Mucosa of descending colon (tissue), 3 donors: ENCODE results near the gene CCL20. TPM values are rescaled to one million over a fixed set of nuclear protein-coding genes. Genes with fewer than 3 reads are reported as not detected.

Experiments used
- ATAC-seq: fragments of 200-7000 bp; cut with Tn5 transposase; one replicate; pipeline ENCODE4 v1.9.1; 2020; ENCODE audit warnings: mild to moderate bottlenecking, moderate library complexity
- DNase-seq, 3 donors: peaks; one replicate each; pipeline ENCODE4 v3.0.0-alpha.2; 2020
- H3K36me3 ChIP-seq: fragments of 200-600 bp; one replicate; pipeline ENCODE4 v1.8.0; 2021; ENCODE audit warnings: low read depth, mild to moderate bottlenecking
- H3K4me1 ChIP-seq: fragments of 200-600 bp; one replicate; pipeline ENCODE4 v1.8.0; 2021; ENCODE audit warnings: low read depth, mild to moderate bottlenecking
- H3K4me3 ChIP-seq: fragments of 200-600 bp; one replicate; pipeline ENCODE4 v1.8.0; 2021; ENCODE audit warnings: mild to moderate bottlenecking
- H3K9me3 ChIP-seq: fragments of 200-600 bp; one replicate; pipeline ENCODE4 v1.8.0; 2021; ENCODE audit warnings: mild to moderate bottlenecking
- CTCF ChIP-seq: fragments of 200-600 bp; IDR thresholded peaks from one replicate; pipeline ENCODE4 v1.8.0; 2022; ENCODE audit warnings: antibody characterized with exemption, mild to moderate bottlenecking
- intact Hi-C, 2 donors: fragments of 100-400 bp; cut with DNase I in 1 of 2; cut with micrococcal nuclease in 1 of 2; formaldehyde crosslinking; loops; one replicate each; pipeline versions ENCODE4 v1.11.0 to v1.11.1; 2022; cut with DNase I, micrococcal nuclease
- total RNA-seq, 3 donors: library from RNA; stranded (reverse); fragmentation: NEBNext Ultra II Directional in 2 of 3; extraction: Animal tissue kit (Norgen Biotek cat#: 25700) in 2 of 3; gene quantifications; one replicate each; pipeline versions ENCODE4 v1.2.1 to v1.2.4, GENCODE V29; 2021 to 2023
- donor health status: DM: no; HTN: no; CAD: no; lungs with moderate emphysema.
- donor health status: DM: no; HTN: no; CAD: no.
- donor health status: DM: no; HTN: yes; CAD: no.

Gene CCL20
- total RNA-seq, 3 donors from 2014 or later = 10.2 to 24.4 (median 12.9) TPM

GRCh38 chr2:227816507-227817294, 3.1 kb downstream of the CCL20 start:
- Histone ChIP-seq H3K4me3 (no peak overlapping the region), H3K36me3 (no peaks in the 10 kb centered on the region), H3K9me3 (no peaks in the 10 kb centered on the region), H3K4me1 (peaks cover 18% of the 10 kb centered on the region)
- TF ChIP-seq CTCF = no peak
- intact Hi-C loops = no loop called here
- no peak for DNase-seq
- ATAC-seq = no peak

GRCh38 chr2:227817336-227817735, 3.7 kb downstream of the CCL20 start:
- no peak for ATAC-seq
- Histone ChIP-seq H3K4me3 (no peak overlapping the region), H3K36me3 (no peaks in the 10 kb centered on the region), H3K9me3 (no peaks in the 10 kb centered on the region), H3K4me1 (peaks cover 18% of the 10 kb centered on the region)
- TF ChIP-seq CTCF = no peak
- intact Hi-C loops = no loop called here
- no peak for DNase-seq

- Histone ChIP-seq H3K9me3 (no peaks in the 10 kb centered on the region), H3K36me3 (no peaks in the 10 kb centered on the region), H3K4me3 (no peak overlapping the region), H3K4me1 (peaks cover 18% of the 10 kb centered on the region)
- TF ChIP-seq CTCF = no peak
- DNase-seq (peak; percentile 64 to 86 (median 72)), ATAC-seq (peak; percentile 83)
- intact Hi-C loops = no loop called here
These were observed 4.4 kb downstream of the CCL20 start for GRCh38 chr2:227817850-227818674.

- H3K4me1 ChIP-seq = peaks cover 11% of the 10 kb centered on the region
- TF ChIP-seq CTCF = no peak
- peak; percentile 55 for ATAC-seq
- H3K36me3 ChIP-seq = no peaks in the 10 kb centered on the region
- H3K9me3 ChIP-seq = no peaks in the 10 kb centered on the region
- intact Hi-C loops = no loop called here
- no peak overlapping the region for H3K4me3 ChIP-seq
- DNase-seq = peak in 1 of 3 donors; percentile 62
These were observed 5.2 kb downstream of the CCL20 start for GRCh38 chr2:227818675-227819397.

GRCh38 chr2:227819398-227819697, 5.7 kb downstream of the CCL20 start:
- Histone ChIP-seq H3K36me3 (no peaks in the 10 kb centered on the region), H3K9me3 (no peaks in the 10 kb centered on the region), H3K4me3 (no peak overlapping the region), H3K4me1 (peaks cover 7% of the 10 kb centered on the region)
- intact Hi-C loops = no loop called here
- no peak for TF ChIP-seq CTCF
- DNase-seq (no peak), ATAC-seq (no peak)
